GM10847 (cell line): ENCODE measurements around the gene TRPV4.

Experiments used
- POLR2A ChIP-seq: IDR thresholded peaks from 2 replicates; pipeline ENCODE4 v1.6.1; 2011; ENCODE audit not compliant: insufficient read length; ENCODE audit errors: extremely low read depth

Gene TRPV4

DNA sequence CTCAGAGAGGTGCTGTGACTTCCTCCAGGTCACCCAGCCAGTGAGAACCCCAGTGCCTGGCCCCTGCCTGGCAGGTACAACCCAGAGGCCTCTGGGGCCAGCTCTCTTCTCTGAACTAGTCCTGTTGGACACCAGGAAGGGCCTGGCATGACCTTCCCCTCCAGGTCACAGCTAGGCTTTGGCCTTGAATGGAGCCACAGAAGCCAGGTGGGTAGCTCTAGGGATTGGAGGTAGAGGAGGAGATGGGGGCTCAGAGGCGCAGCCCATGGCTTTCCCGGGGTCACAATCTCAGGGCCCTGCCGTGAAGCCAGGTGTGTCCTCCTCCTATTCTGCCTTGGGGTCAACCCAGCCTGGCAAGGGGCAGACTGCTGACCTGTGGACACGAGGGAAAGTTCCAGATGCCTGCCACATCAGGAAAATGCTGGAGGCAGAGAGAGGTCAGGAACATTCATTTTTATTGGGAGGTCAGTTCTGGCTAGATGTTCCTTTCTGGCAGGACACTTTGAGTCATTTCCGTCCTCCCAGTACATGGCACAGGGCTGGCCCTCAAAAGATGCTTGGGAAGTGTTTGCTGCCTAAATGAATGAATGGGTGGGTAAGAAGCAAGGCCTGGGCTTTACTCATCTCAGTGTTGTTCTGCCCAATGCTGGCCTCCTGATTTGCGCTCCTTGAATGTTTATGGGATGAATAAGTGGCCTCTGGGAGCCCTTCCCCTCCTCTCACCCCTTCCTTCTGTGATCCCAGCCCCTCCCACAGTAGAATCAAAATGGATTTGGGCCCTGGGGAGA is 94.1 kb downstream of the TRPV4 start:
- TF ChIP-seq POLR2A = no peak

DNA sequence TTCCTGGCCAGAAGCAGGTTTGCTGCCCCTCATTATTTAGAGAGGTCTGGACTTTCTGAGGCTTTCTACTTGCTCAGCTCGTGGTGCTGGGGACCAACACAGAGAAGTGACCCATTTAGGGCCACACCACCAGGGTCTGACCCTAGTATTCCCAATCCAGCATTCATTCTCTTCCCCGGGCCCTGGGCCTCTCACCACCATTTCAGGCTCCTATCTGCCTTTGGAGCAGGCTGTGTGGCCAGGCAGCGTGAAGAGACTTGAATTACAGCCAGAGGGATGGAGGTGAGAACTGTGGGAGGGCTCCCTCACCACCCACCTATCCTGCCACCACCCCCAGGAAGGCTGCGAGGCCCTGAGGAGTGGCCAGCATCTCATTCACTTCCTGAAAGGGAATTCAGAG is 95.0 kb downstream of the TRPV4 start:
- TF ChIP-seq POLR2A = no peak

DNA sequence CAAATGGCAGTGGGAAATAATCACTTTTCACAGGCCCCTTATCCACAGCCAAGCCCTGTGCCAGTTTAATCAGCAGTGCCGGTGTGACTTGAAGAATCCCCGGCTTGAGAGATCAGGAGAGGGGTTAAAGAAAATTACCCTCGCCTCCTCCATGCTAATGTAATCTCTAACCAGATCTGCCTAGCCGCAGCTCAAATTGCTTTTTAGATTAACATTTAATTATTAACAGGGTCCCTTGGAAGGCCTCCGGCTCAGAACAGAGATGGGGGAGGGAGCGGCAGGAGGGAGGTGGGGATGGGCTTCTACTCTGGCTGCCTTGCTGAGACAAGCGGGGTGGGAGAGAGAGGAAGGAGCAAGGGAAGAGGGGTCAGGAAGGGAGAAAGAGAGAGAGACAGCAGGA is 95.6 kb downstream of the TRPV4 start:
- TF ChIP-seq POLR2A = no peak

DNA sequence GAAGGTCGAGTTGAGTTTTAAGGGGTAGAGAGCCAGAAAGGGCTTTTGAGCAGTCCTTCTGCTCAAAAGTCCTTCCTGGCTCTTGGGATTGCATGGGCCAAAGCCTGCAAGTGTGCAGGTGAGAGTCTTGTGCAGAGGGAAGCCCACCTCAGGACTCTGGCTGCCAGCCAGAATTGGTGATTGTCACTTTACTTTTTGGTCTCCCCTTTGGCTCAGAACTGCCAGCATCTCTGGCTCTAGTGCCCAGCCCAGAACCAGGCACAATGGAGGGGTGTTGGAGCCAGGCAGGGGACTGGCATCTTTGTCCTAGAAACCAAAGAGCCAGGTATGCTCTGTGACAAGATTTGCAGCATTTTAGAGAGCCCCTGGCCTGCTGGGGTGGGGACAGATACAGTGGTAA is 96.1 kb downstream of the TRPV4 start:
- no peak for TF ChIP-seq POLR2A

DNA sequence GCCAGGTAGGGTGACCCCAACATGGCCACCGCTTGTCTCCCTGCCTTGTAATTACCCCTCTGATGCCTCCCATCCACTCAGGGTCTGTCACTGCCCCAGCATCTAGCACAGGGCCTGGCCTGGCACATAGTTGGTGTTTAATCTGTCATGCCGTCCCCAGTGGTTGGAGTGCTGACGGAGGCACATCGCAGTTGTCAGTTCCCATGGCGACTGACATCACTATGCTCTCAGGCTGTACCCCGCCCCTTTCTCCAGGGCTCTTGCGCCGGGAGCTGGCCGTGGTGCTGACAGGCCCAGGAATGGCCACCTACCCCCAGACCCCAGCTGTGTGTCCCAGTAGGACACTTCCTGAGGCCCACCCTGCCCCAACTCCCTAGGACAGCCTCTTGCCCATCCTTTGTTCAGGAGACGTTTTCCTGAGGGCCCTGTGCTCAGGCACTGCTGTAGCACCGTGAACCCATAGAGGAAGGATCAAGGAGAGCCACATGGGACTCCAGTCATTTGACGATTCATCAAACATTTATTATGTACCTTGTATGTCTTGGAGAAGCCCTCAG is 96.6 kb downstream of the TRPV4 start:
- TF ChIP-seq POLR2A = no peak

DNA sequence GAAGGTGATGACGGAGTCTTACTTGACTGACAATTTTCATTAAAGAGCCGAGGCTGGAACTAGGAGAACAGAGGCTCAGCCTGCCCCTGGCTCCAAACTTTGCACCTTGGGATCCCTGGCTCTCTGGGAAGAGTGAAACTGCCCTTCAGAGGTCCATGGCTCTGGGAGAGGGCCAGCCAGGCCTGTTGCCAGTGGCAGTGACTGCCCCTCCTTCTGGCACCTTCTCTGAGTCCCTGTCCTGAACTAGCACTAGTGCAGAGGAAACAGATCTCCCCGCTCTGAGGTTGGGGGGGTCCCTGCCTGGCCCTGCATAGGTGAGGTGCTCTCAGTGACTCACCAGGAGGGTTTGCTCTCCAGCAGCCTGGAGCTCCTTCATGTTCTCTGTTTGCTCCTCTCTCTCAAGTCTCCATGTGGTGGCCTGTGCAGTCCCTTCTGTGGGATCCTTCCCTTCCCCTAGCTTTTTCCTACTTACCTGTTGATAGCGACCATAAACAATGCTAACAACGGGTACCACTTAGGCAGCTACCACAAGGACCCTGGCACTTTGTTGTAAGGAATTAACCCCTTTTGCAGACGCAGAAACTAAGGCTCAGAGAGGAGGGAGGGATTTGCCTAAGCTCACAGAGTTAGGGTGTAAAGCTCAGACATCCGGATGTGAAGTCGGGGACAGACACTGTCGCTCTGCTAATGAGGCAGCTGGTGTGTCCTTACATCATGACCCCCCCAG is 97.2 kb downstream of the TRPV4 start:
- no peak for TF ChIP-seq POLR2A

DNA sequence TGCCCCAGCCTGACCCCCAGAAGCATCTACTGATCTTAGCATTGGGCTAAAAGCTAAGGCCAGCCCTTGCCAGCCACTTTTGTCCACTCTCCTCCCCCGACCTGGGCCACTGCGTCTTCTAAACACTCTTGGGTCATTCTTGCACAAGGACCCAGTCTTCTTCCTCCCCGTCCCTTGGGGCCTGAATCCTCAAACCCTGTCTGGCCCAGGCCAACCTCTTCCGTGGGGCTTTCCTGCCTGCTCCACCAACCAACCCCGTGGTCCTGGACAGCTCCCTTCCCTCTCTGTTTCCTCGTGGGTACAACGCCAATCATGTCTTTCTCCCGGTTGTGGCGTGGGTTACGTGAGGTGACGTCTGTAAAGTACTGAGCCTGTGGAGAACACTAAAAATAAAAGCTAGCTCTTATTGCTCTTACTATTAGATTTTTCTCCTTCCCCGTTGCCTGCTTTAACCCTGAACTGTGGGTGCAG is 98.1 kb downstream of the TRPV4 start:
- TF ChIP-seq POLR2A = no peak

DNA sequence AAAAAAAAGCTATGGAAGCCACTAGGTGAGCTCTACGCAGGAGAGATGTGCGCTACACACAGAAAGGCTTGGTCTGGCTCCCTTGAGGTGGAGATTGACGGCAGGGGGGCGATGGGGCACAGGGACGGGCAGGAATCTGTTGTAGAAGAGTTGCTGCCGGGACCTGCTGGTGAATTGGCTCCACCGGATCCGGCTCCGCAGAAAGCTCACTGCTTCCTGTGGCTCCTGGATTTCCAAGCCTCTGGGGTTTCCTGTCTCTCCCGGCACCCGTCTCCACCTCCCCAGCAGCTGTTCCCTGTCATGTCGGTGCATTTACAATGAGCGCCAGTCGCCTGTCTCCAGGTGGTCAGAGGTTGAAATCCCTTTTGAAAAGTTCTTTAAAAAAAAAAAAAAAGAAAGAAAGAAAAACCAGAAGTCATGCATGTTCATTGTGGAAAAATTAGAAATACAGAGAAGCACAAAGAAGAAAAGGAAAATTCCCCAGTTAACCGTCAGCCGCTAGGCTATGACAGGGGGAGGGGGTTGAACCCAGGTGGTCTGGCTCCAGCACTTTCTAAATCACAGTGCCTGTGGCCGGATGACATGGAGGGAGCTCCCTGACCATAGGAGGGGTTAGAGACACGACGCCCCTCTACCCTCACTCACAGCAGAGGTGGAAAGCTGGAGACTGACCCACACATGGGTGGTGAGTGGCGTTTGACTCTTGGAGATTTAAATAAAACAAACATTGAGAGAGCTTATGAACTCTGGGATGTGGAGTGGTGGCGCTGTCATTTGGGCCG is 98.8 kb downstream of the TRPV4 start:
- TF ChIP-seq POLR2A = no peak
